Measurements from ENCODE around the gene DUSP5. TPM values are rescaled to one million over a fixed set of nuclear protein-coding genes. Genes with fewer than 3 reads are reported as not detected.

DUSP5 gene
- total RNA-seq, 1 donor from 2014 or later = 141 TPM

DNA sequence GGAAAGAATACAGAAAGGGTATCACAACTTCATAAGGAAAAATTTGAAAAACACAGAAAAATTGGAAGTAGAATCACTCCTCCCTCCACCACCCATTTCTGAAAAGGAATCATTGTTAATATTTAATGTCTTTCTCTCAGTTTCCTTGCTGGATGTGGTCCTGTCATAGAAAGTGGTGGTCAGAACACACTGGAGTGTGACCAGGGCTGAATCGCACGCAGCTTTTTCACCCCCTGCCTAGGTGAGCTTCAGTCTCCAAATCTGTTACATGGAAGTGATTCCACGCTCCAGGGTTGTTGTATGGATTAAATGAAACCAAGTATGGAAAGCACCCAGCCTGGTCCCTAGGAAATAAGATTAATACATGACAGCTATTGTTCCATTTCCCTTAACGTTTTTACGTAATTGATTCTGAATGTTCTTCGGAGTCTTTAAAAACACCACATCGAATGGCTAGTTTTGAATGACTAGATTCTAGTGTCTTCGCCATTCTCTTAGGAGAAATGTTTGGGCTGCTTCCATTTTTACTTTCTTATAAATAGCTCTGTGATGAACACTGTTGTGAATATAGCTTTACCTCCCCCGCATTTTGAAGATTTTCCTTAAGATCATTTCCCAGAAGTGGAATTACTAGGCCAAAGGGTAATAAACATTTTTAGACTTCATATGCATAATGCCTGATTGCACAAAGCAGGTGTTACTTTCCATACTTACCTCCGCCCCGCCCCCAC lies 10.9 kb upstream of the DUSP5 start:
- no peak overlapping the region for H3K4me3 Mint-ChIP-seq
- H3K9me3 Mint-ChIP-seq = no peaks in the 10 kb centered on the region
- DNase-seq (ENCODE audit: low spot score) = no peak
- H3K27ac Mint-ChIP-seq = no peak overlapping the region
- H3K27me3 Mint-ChIP-seq (ENCODE audit: insufficient read depth) = peaks cover 12% of the 10 kb centered on the region
- H3K36me3 Mint-ChIP-seq (ENCODE audit: low read depth) = peaks cover 4% of the 10 kb centered on the region
- peaks cover 32% of the 10 kb centered on the region for H3K4me1 Mint-ChIP-seq (ENCODE audit: low read depth)
- intact Hi-C loops (cut with micrococcal nuclease) = no loop called here

DNA sequence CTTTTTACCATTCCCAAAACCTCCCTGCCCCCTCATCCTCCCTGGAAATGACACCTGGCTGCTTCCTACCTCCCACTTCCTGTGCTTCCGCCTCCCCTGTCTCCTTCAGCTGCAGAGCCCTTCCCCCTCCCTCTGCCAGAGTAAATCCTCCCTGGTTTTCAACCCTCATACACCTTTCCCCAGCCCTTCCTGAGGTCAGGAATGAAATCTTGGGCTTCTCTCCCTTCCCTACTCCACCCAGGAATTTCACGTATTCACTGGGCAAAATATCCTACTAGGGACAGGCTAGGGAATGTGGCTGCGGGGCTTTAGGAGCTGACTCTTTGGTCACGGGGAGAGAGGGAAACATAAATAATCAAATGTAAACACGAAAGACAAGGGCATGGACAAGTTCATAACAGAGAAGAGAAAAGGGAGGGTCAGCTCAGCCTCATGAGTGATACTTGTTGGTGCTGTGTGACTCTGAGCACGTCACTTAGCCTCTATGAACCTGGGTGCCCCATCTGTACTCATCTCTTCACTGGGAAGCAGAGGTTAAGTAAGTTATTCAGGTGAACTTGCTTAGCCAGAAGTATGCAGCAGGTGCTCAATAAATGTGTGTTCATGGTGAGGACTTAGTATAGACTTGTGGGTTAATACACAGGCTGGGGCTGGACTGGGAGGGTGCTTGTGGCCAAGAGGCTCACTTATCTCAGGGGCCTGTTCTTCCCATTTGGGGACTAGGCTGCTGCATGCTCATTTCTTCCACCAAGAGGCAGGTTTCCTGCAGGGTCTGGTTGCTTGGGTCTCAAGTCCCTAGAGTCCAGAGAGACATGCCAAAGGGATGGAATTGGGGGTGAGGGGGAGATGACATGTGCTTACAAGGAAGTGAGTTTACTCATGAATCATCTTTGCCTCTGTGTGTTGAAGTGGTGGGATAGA lies 10.0 kb upstream of the DUSP5 start:
- H3K4me3 Mint-ChIP-seq = no peak overlapping the region
- intact Hi-C loops (cut with micrococcal nuclease) = no loop called here
- DNase-seq (ENCODE audit: low spot score) = no peak

DNA sequence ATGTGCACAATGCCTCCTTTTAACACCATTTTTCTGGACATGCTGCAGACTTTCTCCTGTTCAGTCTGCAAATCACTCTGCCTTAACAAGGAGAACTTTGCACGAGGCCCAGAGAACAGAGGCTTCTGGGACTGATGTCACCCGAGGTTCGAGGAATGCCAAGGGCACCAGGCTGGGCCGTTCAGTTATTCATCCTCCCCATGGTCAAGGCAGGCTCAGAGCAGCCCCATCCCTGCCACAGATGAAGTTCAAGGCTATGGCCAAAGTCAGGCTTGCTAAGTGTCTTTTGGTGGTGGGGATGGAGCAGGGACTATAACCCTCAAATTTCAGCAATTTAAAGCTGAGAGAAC lies 9.4 kb upstream of the DUSP5 start:
- intact Hi-C loops (cut with micrococcal nuclease) = no loop called here
- Mint-ChIP-seq H3K4me1 (ENCODE audit: low read depth) (peaks cover 41% of the 10 kb centered on the region), H3K36me3 (ENCODE audit: low read depth) (peaks cover 7% of the 10 kb centered on the region), H3K9me3 (no peaks in the 10 kb centered on the region), H3K27ac (no peak overlapping the region), H3K27me3 (ENCODE audit: insufficient read depth) (peaks cover 10% of the 10 kb centered on the region), H3K4me3 (no peak overlapping the region)
- DNase-seq (ENCODE audit: low spot score) = no peak

More for the DNA sequence above, 10.0 kb upstream of the DUSP5 start:
- Mint-ChIP-seq H3K4me1 (ENCODE audit: low read depth) (peaks cover 36% of the 10 kb centered on the region), H3K36me3 (ENCODE audit: low read depth) (peaks cover 7% of the 10 kb centered on the region), H3K27me3 (ENCODE audit: insufficient read depth) (peaks cover 10% of the 10 kb centered on the region), H3K27ac (no peak overlapping the region), H3K9me3 (no peaks in the 10 kb centered on the region)

DNA sequence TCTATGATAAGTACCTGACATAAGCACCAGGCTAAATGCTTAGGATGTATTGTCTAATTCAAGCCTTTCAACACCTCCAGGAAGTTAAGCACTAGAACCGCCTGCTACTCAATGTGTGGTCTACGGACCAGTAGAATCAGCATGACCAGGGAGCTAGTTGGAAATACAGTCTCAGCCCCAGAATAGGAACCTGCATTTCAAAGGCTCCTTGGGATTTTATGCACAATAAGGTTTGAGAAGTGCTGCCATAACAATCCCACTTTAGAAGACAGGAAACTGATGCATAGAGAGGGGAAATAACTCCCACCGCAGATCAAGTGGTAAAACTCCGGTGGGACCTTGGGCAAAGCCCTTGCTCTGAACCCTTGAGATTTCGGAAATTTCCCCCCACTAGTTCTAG lies 8.8 kb upstream of the DUSP5 start:
- Mint-ChIP-seq H3K36me3 (ENCODE audit: low read depth) (peaks cover 12% of the 10 kb centered on the region), H3K4me1 (ENCODE audit: low read depth) (peaks cover 46% of the 10 kb centered on the region), H3K27ac (no peak overlapping the region), H3K4me3 (no peak overlapping the region), H3K27me3 (ENCODE audit: insufficient read depth) (peaks cover 10% of the 10 kb centered on the region), H3K9me3 (no peaks in the 10 kb centered on the region)
- no peak for DNase-seq (ENCODE audit: low spot score)
- intact Hi-C loops (cut with micrococcal nuclease) = no loop called here

DNA sequence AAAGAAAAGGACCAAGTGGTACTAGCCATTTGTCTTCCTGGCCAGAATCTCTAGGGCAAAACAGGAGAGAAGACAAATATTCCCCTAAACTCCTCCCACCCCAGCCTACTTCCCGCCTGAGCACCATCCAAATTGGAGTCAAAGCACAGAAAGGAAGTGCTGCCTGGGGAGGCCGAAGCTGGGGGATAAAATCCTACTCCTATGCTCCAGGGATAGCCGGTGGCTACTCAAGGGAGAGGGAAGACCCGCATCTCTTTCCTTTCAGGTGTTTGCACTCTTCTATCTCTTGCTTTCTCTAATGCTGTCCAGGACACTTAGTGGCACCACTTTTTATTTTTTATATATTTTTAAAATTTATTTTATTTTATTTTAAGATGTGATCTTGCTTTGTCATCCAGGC lies 7.1 kb upstream of the DUSP5 start:
- Mint-ChIP-seq H3K4me3 (no peak overlapping the region), H3K27ac (no peak overlapping the region), H3K4me1 (ENCODE audit: low read depth) (peaks cover 54% of the 10 kb centered on the region), H3K27me3 (ENCODE audit: insufficient read depth) (peaks cover 10% of the 10 kb centered on the region), H3K9me3 (no peaks in the 10 kb centered on the region), H3K36me3 (ENCODE audit: low read depth) (peaks cover 16% of the 10 kb centered on the region)
- no peak for DNase-seq (ENCODE audit: low spot score)
- intact Hi-C loops (cut with micrococcal nuclease) = no loop called here

DNA sequence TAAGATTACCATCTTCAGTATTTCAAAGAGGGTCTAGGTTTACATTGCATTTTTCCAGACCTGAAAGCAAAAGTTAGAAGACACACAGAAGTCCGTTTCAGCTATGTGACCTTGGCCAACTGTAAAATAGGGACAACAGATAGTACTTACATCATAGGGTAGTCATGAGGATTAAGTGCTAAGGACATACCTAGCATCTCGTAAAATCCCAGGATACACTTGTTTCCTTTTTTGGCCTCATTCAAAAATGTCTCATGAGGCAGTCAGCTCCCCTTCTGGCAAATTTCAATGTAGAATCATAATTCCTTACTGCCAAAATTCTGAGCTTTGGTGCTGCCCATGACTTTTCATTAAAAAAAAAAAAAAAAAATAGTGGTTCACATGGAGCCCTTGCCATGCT lies 6.4 kb upstream of the DUSP5 start:
- Mint-ChIP-seq H3K27ac (no peak overlapping the region), H3K9me3 (no peaks in the 10 kb centered on the region), H3K4me1 (ENCODE audit: low read depth) (peaks cover 60% of the 10 kb centered on the region), H3K4me3 (no peak overlapping the region), H3K27me3 (ENCODE audit: insufficient read depth) (peaks cover 10% of the 10 kb centered on the region), H3K36me3 (ENCODE audit: low read depth) (peaks cover 21% of the 10 kb centered on the region)
- intact Hi-C loops (cut with micrococcal nuclease) = no loop called here
- no peak for DNase-seq (ENCODE audit: low spot score)

DNA sequence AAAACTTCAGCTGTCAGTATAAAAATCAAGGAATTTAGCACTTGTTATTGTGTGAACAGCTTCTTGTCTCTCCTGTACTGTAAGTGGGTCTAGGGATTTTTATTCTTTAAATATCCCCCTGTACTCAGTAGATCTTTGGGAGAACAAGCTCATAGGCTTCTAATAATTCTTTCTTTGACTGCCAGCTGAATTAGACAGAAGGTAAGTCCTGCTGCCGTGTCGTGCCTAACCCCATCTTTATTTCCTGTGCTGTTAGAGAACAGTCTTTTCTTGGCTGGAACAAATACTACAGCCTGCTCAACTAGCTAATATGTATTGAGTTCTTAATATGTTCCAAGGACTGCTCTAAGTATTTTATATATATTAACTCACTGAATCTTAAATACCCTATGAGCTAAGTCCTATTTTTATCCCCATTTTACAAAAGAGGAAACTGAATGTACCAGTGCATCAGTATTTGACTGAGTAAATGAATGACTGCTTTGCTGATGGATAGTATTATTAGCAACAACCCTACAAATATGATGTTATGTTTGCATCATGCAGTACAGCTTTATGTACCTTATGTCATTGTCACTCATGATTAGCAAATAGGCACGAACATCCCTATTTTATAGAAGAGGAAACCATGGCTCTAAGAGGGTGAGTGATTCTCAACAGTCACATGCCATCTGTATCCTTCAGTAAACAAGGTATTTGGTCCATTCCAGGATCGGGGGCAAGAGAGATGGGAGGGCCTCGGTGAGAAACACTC lies 5.5 kb upstream of the DUSP5 start:
- no peaks in the 10 kb centered on the region for H3K9me3 Mint-ChIP-seq
- no peak for DNase-seq (ENCODE audit: low spot score)
- H3K27ac Mint-ChIP-seq = no peak overlapping the region
- H3K36me3 Mint-ChIP-seq (ENCODE audit: low read depth) = peaks cover 25% of the 10 kb centered on the region
- peak overlapping the region; percentile 13 for H3K4me3 Mint-ChIP-seq
- intact Hi-C loops (cut with micrococcal nuclease) = no loop called here
- H3K27me3 Mint-ChIP-seq (ENCODE audit: insufficient read depth) = peaks cover 8% of the 10 kb centered on the region
- peaks cover 56% of the 10 kb centered on the region for H3K4me1 Mint-ChIP-seq (ENCODE audit: low read depth)

DNA sequence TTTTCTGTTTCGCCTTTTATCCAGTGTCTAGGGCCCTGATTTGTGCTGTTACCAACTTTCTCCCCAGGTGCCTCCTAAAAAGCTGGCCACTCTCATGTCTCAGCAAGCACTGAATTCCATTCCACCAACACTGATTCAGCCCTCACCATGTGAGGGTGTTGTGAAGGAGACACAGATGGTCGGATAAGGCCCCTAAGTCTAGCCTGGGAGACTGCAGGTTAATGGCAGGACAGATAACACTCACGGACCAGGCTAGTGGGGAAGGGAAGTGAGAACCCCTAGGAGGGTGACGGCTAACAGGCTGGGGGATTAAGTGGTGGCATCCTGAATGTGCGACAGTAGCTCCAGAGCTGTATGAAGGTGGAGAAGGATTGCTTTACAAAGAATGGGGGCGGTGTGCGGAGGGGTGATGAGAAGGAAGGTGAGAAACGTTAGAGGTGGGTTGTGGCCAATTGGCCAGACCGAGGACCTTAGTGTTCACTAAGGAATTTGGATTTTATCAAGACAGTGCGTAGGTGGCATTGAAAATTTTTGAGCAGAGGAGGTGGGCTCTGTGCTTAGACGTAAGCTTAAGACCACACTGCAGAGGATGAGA lies 3.8 kb upstream of the DUSP5 start:
- no peak for DNase-seq (ENCODE audit: low spot score)
- Mint-ChIP-seq H3K27me3 (ENCODE audit: insufficient read depth) (peaks cover 2% of the 10 kb centered on the region), H3K9me3 (no peaks in the 10 kb centered on the region), H3K27ac (no peak overlapping the region), H3K36me3 (ENCODE audit: low read depth) (peaks cover 27% of the 10 kb centered on the region), H3K4me3 (peak overlapping the region; percentile 34), H3K4me1 (ENCODE audit: low read depth) (peaks cover 40% of the 10 kb centered on the region)
- intact Hi-C loops (cut with micrococcal nuclease) = no loop called here

DNA sequence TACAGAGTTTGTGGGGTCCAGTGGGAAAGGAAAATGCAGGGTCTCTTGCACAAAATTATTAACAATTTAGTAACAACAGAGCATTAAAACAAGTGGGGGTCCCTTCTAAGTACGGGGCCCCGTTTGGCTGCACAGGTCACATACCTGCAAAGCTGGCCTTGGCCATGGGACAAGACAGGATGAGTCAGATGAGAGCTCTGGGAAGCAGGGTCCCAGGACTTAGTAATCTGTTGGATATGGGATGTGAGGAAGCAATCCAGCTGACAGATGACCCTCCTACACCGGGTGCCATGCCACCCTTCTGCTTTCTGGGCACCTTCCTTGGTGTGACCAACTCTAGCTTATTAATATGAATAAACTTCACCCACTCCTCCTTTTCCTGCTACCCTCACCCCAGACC lies 3.2 kb upstream of the DUSP5 start:
- peak overlapping the region; percentile 34 for H3K4me3 Mint-ChIP-seq

DNA sequence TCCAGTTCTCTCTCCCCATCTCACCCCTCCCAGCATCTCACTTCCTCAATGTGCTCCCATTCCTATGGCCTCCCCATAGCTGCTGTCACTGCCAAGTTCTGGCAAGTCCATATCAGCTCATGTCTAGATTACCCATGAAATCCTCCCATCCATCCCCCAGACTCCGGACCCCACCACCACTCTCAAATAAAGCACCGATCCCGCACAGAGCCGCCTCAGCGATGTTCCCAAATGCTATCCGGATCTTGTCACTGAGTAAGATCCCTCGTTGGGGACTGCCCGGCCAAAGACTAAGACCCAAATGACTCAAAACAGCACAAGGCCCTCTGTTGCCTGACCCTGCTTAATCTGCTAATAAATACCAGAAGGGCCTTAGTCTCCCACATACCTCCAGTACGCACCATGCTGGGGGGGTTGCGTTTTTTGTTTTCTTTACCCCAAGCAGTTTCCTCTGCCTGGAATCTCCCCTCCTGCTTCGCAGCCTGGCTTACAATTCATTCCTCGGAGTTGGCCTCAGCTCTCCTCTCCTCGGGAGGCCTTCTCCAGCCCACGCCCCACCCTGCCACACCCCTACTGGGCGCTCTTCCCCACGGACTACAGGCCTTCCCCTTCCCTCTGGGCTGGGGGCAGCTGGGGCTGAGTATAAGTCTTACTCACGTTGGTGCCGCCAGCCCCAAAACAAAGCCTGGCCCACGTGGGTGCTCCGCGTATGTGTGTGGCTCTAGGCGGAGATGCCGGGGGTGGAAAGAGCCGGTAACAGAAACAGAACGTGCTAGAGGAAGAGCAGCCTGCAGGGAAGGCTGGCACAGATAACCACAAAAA lies 1.8 kb upstream of the DUSP5 start:
- peak overlapping the region; percentile 96 for H3K4me3 Mint-ChIP-seq
- DNase-seq (ENCODE audit: low spot score) = peak; percentile 37
- peaks cover 49% of the 10 kb centered on the region for H3K4me1 Mint-ChIP-seq (ENCODE audit: low read depth)
- no peaks in the 10 kb centered on the region for H3K27me3 Mint-ChIP-seq (ENCODE audit: insufficient read depth)
- no peaks in the 10 kb centered on the region for H3K9me3 Mint-ChIP-seq
- peak overlapping the region; percentile 95 for H3K27ac Mint-ChIP-seq
- peaks cover 46% of the 10 kb centered on the region for H3K36me3 Mint-ChIP-seq (ENCODE audit: low read depth)
- intact Hi-C loops (cut with micrococcal nuclease) = loop anchor here (2.0 to 5.0 kb wide), 3 partner anchors 47 to 1951 kb away; partner anchors contain the start of genes VTI1A and ZDHHC6

More for the DNA sequence above, 3.2 kb upstream of the DUSP5 start:
- H3K4me1 Mint-ChIP-seq (ENCODE audit: low read depth) = peaks cover 34% of the 10 kb centered on the region
- no peaks in the 10 kb centered on the region for H3K9me3 Mint-ChIP-seq
- peaks cover 33% of the 10 kb centered on the region for H3K36me3 Mint-ChIP-seq (ENCODE audit: low read depth)
- DNase-seq (ENCODE audit: low spot score) = no peak
- no peaks in the 10 kb centered on the region for H3K27me3 Mint-ChIP-seq (ENCODE audit: insufficient read depth)
- no peak overlapping the region for H3K27ac Mint-ChIP-seq
- intact Hi-C loops (cut with micrococcal nuclease) = no loop called here

DNA sequence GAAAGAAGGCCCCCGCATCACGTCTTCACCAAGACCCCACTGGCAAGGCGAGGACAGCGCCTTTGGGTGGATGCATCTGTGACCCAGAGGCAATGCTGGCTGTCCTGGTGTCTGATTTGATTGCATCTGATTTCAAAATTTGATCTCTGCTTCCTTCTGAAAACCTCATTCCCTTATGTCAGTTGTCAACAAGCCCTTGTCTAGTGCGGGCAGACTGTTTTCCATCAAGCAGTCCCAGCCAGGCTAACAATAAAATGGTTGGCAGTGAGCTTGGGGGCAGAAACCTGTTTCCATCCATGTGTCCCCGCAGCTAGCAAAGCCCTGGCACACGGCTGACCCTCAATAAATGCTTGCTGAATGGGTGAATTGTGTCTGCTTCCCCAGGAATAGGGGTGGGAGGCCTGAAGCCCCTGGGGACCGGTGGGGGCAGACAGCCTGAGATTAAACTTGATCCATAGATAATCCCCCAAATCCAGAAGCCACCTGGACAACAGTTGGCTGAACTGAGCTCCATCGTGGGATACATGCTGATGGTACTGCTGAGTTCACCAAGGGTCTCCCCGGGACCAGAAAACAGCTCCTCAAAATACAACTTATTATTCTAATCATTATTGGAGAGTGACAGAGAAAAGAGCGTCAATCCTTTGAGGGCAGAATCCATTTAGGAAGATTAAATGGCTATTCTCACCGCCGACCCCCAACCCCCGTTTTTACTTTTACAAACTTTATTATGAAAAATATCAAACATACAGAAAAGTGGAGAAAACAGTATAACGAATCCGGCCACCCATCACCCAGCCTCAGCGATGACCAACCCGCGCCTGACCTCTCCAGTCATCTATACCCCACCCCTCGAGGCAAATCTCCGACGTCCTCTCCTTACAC lies 912 bp upstream of the DUSP5 start:
- H3K9me3 Mint-ChIP-seq = no peaks in the 10 kb centered on the region
- peak overlapping the region; percentile 96 for H3K4me3 Mint-ChIP-seq
- peaks cover 53% of the 10 kb centered on the region for H3K36me3 Mint-ChIP-seq (ENCODE audit: low read depth)
- intact Hi-C loops (cut with micrococcal nuclease) = loop anchor here (1.0 to 5.0 kb wide), 15 partner anchors 33 to 1951 kb away; partner anchors contain the start of genes BBIP1, SHOC2, SMC3 and VTI1A
- DNase-seq (ENCODE audit: low spot score) = no peak
- peaks cover 57% of the 10 kb centered on the region for H3K4me1 Mint-ChIP-seq (ENCODE audit: low read depth)
- peak overlapping the region; percentile 95 for H3K27ac Mint-ChIP-seq
- no peaks in the 10 kb centered on the region for H3K27me3 Mint-ChIP-seq (ENCODE audit: insufficient read depth)

Measured in activated T-helper 1 cell treated with anti-CD3 and anti-CD28 coated beads, Interleukin-12 subunit alpha, Interleukin-12 subunit beta, Interleukin-2, Interleukin-4 antibody, amounts not matched to agents 30 ng/mL and 10 ng/mL and 1 ng/mL, durations not matched to agents 14 hours and 24 hours and 36 hours (primary cell).